Loucy (cell line): ENCODE results near the gene GALNT18.

ENCODE experiments used
- H2AFZ ChIP-seq: fragments of 200-600 bp; sonication (generic); 2 replicates; pipeline ENCODE4 v1.6.0; 2016; ENCODE audit warnings: antibody characterized with exemption, mild to moderate bottlenecking, low read length, moderate library complexity
- H3F3A ChIP-seq: fragments of 200-600 bp; 2 replicates; pipeline ENCODE4 v1.6.0; 2016; ENCODE audit warnings: antibody characterized with exemption, low read depth, mild to moderate bottlenecking
- H3K27me3 ChIP-seq: fragments of 200-600 bp; sonication (generic); 2 replicates; pipeline ENCODE4 v1.6.1; 2014; ENCODE audit warnings: low read length, mild to moderate bottlenecking; ENCODE audit not compliant: insufficient read depth, poor library complexity, severe bottlenecking
- H3K36me3 ChIP-seq: fragments of 200-600 bp; sonication (generic); 2 replicates; pipeline ENCODE4 v1.6.1; 2016; ENCODE audit warnings: low read length; ENCODE audit not compliant: insufficient read depth
- H3K4me1 ChIP-seq: fragments of 200-600 bp; sonication (generic); 2 replicates; pipeline ENCODE4 v1.5.1; 2014; ENCODE audit warnings: low read length, mild to moderate bottlenecking; ENCODE audit not compliant: insufficient read depth, poor library complexity, severe bottlenecking
- H3K4me2 ChIP-seq: fragments of 200-600 bp; sonication (generic); 2 replicates; pipeline ENCODE4 v1.6.0; 2014; ENCODE audit warnings: antibody characterized with exemption, low read length, low read depth, mild to moderate bottlenecking; ENCODE audit not compliant: poor library complexity, severe bottlenecking
- H3K4me3 ChIP-seq: fragments of 200-600 bp; sonication (generic); 2 replicates; pipeline ENCODE4 v1.5.1; 2014; ENCODE audit warnings: low read length, mild to moderate bottlenecking, mixed read lengths; ENCODE audit not compliant: poor library complexity, severe bottlenecking
- H3K79me2 ChIP-seq: fragments of 200-600 bp; sonication (generic); 2 replicates; pipeline ENCODE4 v1.6.1; 2014; ENCODE audit warnings: low read length; ENCODE audit not compliant: insufficient read depth
- H3K9ac ChIP-seq: fragments of 200-600 bp; sonication (generic); 2 replicates; pipeline ENCODE4 v1.6.0; 2014; ENCODE audit warnings: mild to moderate bottlenecking, low read depth, low read length, moderate library complexity; ENCODE audit not compliant: poor library complexity, severe bottlenecking
- H3K9me2 ChIP-seq: fragments of 200-600 bp; sonication (generic); replicated peaks from 2 replicates; pipeline ENCODE4 v1.6.1; 2016; ENCODE audit warnings: low read depth, low read length, mixed read lengths
- H3K9me3 ChIP-seq: fragments of 200-600 bp; sonication (generic); 2 replicates; pipeline ENCODE4 v1.6.1; 2014; ENCODE audit warnings: mild to moderate bottlenecking, antibody characterized with exemption, low read length, low read depth; ENCODE audit not compliant: insufficient read depth
- H4K20me1 ChIP-seq: fragments of 200-600 bp; sonication (generic); 2 replicates; pipeline ENCODE4 v1.6.0; 2014; ENCODE audit warnings: antibody characterized with exemption, low read length, mild to moderate bottlenecking; ENCODE audit not compliant: insufficient read depth, poor library complexity, severe bottlenecking
- EZH2phosphoT487 ChIP-seq: fragments of 200-600 bp; IDR thresholded peaks from 2 replicates; pipeline ENCODE4 v1.6.1; 2018; ENCODE audit warnings: antibody characterized with exemption, mild to moderate bottlenecking, moderate library complexity, borderline replicate concordance
- TF ChIP-seq, protein P1 (sequence below): fragments of 200-600 bp; sonication (generic); conservative IDR thresholded peaks from 2 replicates; pipeline ENCODE4 v1.5.1; 2014; ENCODE audit warnings: mild to moderate bottlenecking, antibody characterized with exemption, low read length

Gene GALNT18

DNA sequence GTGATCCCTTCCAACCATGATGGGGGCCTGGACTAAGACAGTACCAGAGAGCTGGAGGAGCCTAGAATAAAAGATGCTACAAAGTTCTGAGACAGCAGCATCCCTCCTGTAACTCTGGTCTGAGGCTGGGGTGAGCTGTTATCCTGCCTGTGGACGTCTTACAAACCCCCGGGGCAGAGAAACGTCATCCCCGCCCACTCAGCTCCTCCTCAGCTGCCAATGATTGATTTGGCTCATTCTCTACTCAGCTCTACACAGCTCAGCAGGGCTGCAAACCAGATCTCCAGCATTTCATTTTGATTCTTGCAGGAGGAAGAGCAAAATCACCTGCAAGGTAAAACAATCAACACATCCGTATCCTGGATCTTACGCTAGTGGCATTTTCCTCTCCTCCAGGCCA lies 324.2 kb downstream of the GALNT18 start:
- Histone ChIP-seq H3K27me3 (no peaks in the 10 kb centered on the region), H3K36me3 (no peaks in the 10 kb centered on the region), H3F3A (no peaks in the 10 kb centered on the region), H3K9ac (no peak overlapping the region), H3K79me2 (no peaks in the 10 kb centered on the region), H4K20me1 (no peaks in the 10 kb centered on the region), H3K4me1 (no peaks in the 10 kb centered on the region), H2AFZ (no peak overlapping the region), H3K9me2 (no peaks in the 10 kb centered on the region), H3K4me3 (no peak overlapping the region), H3K4me2 (no peak overlapping the region), H3K9me3 (no peaks in the 10 kb centered on the region)
- TF ChIP-seq, protein P1, sequence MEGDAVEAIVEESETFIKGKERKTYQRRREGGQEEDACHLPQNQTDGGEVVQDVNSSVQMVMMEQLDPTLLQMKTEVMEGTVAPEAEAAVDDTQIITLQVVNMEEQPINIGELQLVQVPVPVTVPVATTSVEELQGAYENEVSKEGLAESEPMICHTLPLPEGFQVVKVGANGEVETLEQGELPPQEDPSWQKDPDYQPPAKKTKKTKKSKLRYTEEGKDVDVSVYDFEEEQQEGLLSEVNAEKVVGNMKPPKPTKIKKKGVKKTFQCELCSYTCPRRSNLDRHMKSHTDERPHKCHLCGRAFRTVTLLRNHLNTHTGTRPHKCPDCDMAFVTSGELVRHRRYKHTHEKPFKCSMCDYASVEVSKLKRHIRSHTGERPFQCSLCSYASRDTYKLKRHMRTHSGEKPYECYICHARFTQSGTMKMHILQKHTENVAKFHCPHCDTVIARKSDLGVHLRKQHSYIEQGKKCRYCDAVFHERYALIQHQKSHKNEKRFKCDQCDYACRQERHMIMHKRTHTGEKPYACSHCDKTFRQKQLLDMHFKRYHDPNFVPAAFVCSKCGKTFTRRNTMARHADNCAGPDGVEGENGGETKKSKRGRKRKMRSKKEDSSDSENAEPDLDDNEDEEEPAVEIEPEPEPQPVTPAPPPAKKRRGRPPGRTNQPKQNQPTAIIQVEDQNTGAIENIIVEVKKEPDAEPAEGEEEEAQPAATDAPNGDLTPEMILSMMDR = no peak
- no peak for TF ChIP-seq EZH2phosphoT487

DNA sequence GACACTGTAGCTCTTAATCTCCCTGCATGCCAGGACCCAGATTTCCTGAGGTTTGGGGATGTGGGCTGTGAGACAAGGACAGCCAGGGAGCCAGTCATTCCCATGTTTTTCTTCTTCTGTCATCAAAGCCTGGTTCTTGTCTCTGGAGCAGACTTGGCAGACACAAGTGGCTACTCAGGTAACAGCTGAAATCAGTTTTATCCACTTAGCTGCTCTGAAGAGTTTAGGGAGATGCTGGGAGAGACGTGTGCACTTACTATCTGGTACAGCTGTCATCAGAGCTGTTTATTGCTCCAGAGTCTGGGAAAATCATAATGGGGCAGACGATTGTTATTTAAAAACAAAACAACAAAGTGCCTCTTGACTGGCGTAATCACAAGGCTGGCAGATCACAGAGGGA lies 325.4 kb downstream of the GALNT18 start:
- no peaks in the 10 kb centered on the region for H4K20me1 ChIP-seq
- H3K9me2 ChIP-seq = no peaks in the 10 kb centered on the region
- H3K79me2 ChIP-seq = no peaks in the 10 kb centered on the region
- H3F3A ChIP-seq = no peaks in the 10 kb centered on the region
- no peaks in the 10 kb centered on the region for H3K27me3 ChIP-seq
- no peaks in the 10 kb centered on the region for H3K36me3 ChIP-seq
- no peak overlapping the region for H3K4me3 ChIP-seq
- no peak for TF ChIP-seq EZH2phosphoT487
- TF ChIP-seq, protein P1 = no peak
- H3K4me2 ChIP-seq = no peak overlapping the region
- H3K9ac ChIP-seq = no peak overlapping the region
- no peaks in the 10 kb centered on the region for H3K9me3 ChIP-seq
- H2AFZ ChIP-seq = no peak overlapping the region
- H3K4me1 ChIP-seq = no peaks in the 10 kb centered on the region

DNA sequence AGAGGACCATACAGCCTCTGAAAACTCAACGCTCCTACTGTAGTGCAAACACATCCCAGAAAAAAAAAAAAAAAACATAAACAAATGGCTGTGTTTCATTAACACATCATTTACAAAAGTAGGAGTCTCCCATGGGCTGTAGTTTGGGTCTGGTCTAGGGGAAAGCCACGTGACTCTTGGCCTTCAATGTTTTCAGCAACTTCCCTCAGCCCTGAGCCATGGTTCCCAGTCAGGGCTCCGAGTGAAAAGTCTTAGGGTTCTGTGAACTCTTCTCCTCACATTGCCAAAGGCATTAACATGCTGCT lies 327.3 kb downstream of the GALNT18 start:
- no peaks in the 10 kb centered on the region for H3K9me3 ChIP-seq
- no peak overlapping the region for H3K4me3 ChIP-seq
- no peaks in the 10 kb centered on the region for H3K27me3 ChIP-seq
- TF ChIP-seq EZH2phosphoT487 = no peak
- TF ChIP-seq, protein P1 = no peak
- no peaks in the 10 kb centered on the region for H3K9me2 ChIP-seq
- H4K20me1 ChIP-seq = no peaks in the 10 kb centered on the region
- H3K79me2 ChIP-seq = no peaks in the 10 kb centered on the region
- H3F3A ChIP-seq = no peaks in the 10 kb centered on the region
- no peaks in the 10 kb centered on the region for H3K36me3 ChIP-seq
- H2AFZ ChIP-seq = no peak overlapping the region
- no peak overlapping the region for H3K4me2 ChIP-seq
- H3K4me1 ChIP-seq = no peaks in the 10 kb centered on the region
- no peak overlapping the region for H3K9ac ChIP-seq
